HUDEP-2 (cell line): Measurements from ENCODE around the gene CD52.
"Not testable (repeated sequence)": the region's sequence is repeated elsewhere in the genome, so short reads cannot be mapped to it uniquely, and the experiment has no call there.

Source experiments
- DNase-seq, 76 experiments: peaks; one replicate each; lab custom pipeline; 2025; ENCODE audit not compliant: unreplicated experiment in 76 of 76; lab: John Stamatoyannopoulos, UW

CD52 gene

GRCh38 chr1:26283871-26284596 lies 33.7 kb upstream of the CD52 start:
- DNase-seq = peak in 1 of 76 experiments; percentile 30

- peak in 75 of 76 experiments; percentile 55 to 97 (median 93) for DNase-seq
Observed at GRCh38 chr1:26284597-26285347, 33.0 kb upstream of the CD52 start.

GRCh38 chr1:26285366-26286063 lies 32.2 kb upstream of the CD52 start:
- peak in 61 of 76 experiments; percentile 4 to 73 (median 48) for DNase-seq

- DNase-seq = no peak
Observed at GRCh38 chr1:26286064-26286416, 31.7 kb upstream of the CD52 start.

GRCh38 chr1:26287033-26287711 lies 30.6 kb upstream of the CD52 start:
- no peak for DNase-seq

- DNase-seq = no peak
Observed at GRCh38 chr1:26287811-26288210, 29.9 kb upstream of the CD52 start.

- DNase-seq = peak in 74 of 76 experiments; percentile 30 to 94 (median 82)
Observed at GRCh38 chr1:26288311-26288941, 29.3 kb upstream of the CD52 start.

GRCh38 chr1:26289158-26290059 lies 28.3 kb upstream of the CD52 start:
- DNase-seq = peak in 12 of 76 experiments; percentile 16 to 44 (median 22)

- DNase-seq = no peak
Observed at GRCh38 chr1:26290122-26290881, 27.5 kb upstream of the CD52 start.

- no peak for DNase-seq
Observed at GRCh38 chr1:26290882-26291261, 26.9 kb upstream of the CD52 start.

GRCh38 chr1:26291433-26291832 lies 26.3 kb upstream of the CD52 start:
- no peak for DNase-seq

GRCh38 chr1:26291939-26292338 lies 25.8 kb upstream of the CD52 start:
- no peak for DNase-seq

GRCh38 chr1:26292735-26293134 lies 25.0 kb upstream of the CD52 start:
- DNase-seq = not testable (repeated sequence)

- DNase-seq = no peak
Observed at GRCh38 chr1:26293911-26294463, 23.8 kb upstream of the CD52 start.

- no peak for DNase-seq
Observed at GRCh38 chr1:26295194-26296138, 22.3 kb upstream of the CD52 start.

GRCh38 chr1:26296340-26297056 lies 21.3 kb upstream of the CD52 start:
- DNase-seq = no peak
